WTC11 (cell line): ENCODE results near the gene RPP21. TPM values are rescaled to one million over a fixed set of nuclear protein-coding genes. Genes with fewer than 3 reads are reported as not detected.

Experiments used
- ATAC-seq: fragments of 200-7000 bp; cut with Tn5 transposase; 2 replicates; pipeline ENCODE4 v1.10.0; 2021; ENCODE audit warnings: mild to moderate bottlenecking, moderate library complexity
- CTCF ChIA-PET: fragments of 300-600 bp; sonication (Branson Sonifier 250); formaldehyde crosslinking; loops from one replicate; lab custom pipeline; 2021; ENCODE audit warnings: antibody characterized with exemption; lab: Charles Lee
- POLR2A ChIA-PET: fragments of 350-600 bp; sonication (Branson Sonifier 250); formaldehyde crosslinking; loops from one replicate; lab custom pipeline; 2021; ENCODE audit warnings: antibody characterized with exemption; lab: Charles Lee
- DNase-seq: peaks from one replicate; pipeline ENCODE4 v3.0.0; 2021; ENCODE audit warnings: low spot score
- H3K27ac Mint-ChIP-seq: 2 replicates; pipeline ENCODE4 v1.8.0; 2021; ENCODE audit warnings: mixed read lengths
- H3K27me3 Mint-ChIP-seq: 2 replicates; pipeline ENCODE4 v1.8.0; 2021; ENCODE audit warnings: low read depth, mild to moderate bottlenecking, moderate library complexity, mixed read lengths
- H3K36me3 Mint-ChIP-seq: 2 replicates; pipeline ENCODE4 v1.8.0; 2021; ENCODE audit warnings: mixed read lengths
- H3K4me1 Mint-ChIP-seq: 2 replicates; pipeline ENCODE4 v1.8.0; 2022; ENCODE audit warnings: mixed read lengths
- H3K4me3 Mint-ChIP-seq: 2 replicates; pipeline ENCODE4 v1.8.0; 2021; ENCODE audit warnings: mild to moderate bottlenecking, moderate library complexity, mixed read lengths
- H3K9me3 Mint-ChIP-seq: 2 replicates; pipeline ENCODE4 v1.8.0; 2021; ENCODE audit warnings: mixed read lengths
- ARID4B ChIP-seq: sonication (generic); formaldehyde crosslinking; IDR thresholded peaks from 2 replicates; pipeline ENCODE4 v1.8.0; 2023; ENCODE audit warnings: missing genetic modification reagents, mild to moderate bottlenecking, borderline replicate concordance
- ATF2 ChIP-seq: sonication (generic); formaldehyde crosslinking; IDR thresholded peaks from 2 replicates; pipeline ENCODE4 v1.8.1; 2022; ENCODE audit warnings: low read depth, missing genetic modification reagents, borderline replicate concordance
- CREB1 ChIP-seq: sonication (generic); formaldehyde crosslinking; IDR thresholded peaks from 2 replicates; pipeline ENCODE4 v1.8.0; 2023; ENCODE audit warnings: mild to moderate bottlenecking, missing genetic modification reagents
- CTCF ChIP-seq: fragments of 200-600 bp; IDR thresholded peaks from 2 replicates; pipeline ENCODE4 v1.8.0; 2022; ENCODE audit warnings: antibody characterized with exemption
- ESRRA ChIP-seq: sonication (generic); formaldehyde crosslinking; IDR thresholded peaks from 2 replicates; pipeline ENCODE4 v1.8.1; 2022; ENCODE audit warnings: mild to moderate bottlenecking, missing genetic modification reagents, borderline replicate concordance
- FOXK1 ChIP-seq: sonication (generic); formaldehyde crosslinking; IDR thresholded peaks from 2 replicates; pipeline ENCODE4 v1.8.0; 2022; ENCODE audit warnings: mild to moderate bottlenecking, moderate library complexity, missing genetic modification reagents
- HMGXB4 ChIP-seq: sonication (generic); formaldehyde crosslinking; IDR thresholded peaks from 2 replicates; pipeline ENCODE4 v1.8.1; 2023; ENCODE audit warnings: mild to moderate bottlenecking, moderate library complexity, missing genetic modification reagents
- JUN ChIP-seq: sonication (generic); formaldehyde crosslinking; IDR thresholded peaks from 2 replicates; pipeline ENCODE4 v1.8.0; 2023; ENCODE audit warnings: mild to moderate bottlenecking, missing genetic modification reagents
- MXD4 ChIP-seq: fragments of 250-450 bp; sonication (Bioruptor Pico); IDR thresholded peaks from 2 replicates; pipeline ENCODE4 v1.8.0; 2021; ENCODE audit warnings: mild to moderate bottlenecking, moderate library complexity, borderline replicate concordance
- MYBL2 ChIP-seq: sonication (generic); formaldehyde crosslinking; IDR thresholded peaks from 2 replicates; pipeline ENCODE4 v1.8.1; 2023; ENCODE audit warnings: mild to moderate bottlenecking, moderate library complexity, missing genetic modification reagents
- NR1H2 ChIP-seq: sonication (generic); formaldehyde crosslinking; IDR thresholded peaks from 2 replicates; pipeline ENCODE4 v1.9.0; 2021; ENCODE audit warnings: mild to moderate bottlenecking, moderate library complexity, missing genetic modification reagents
- TEAD1 ChIP-seq: sonication (generic); formaldehyde crosslinking; IDR thresholded peaks from 2 replicates; pipeline ENCODE4 v1.8.0; 2022; ENCODE audit warnings: mild to moderate bottlenecking, missing genetic modification reagents
- ZNF138 ChIP-seq: sonication (generic); formaldehyde crosslinking; conservative IDR thresholded peaks from 2 replicates; pipeline ENCODE4 v1.8.1; 2022; ENCODE audit warnings: mild to moderate bottlenecking, moderate library complexity, missing genetic modification reagents
- ZNF263 ChIP-seq: sonication (generic); formaldehyde crosslinking; IDR thresholded peaks from 2 replicates; pipeline ENCODE4 v1.8.1; 2022; ENCODE audit warnings: low read depth, mild to moderate bottlenecking, moderate library complexity, missing genetic modification reagents
- ZNF425 ChIP-seq: fragments of 250-450 bp; sonication (Bioruptor Pico); conservative IDR thresholded peaks from 2 replicates; pipeline ENCODE4 v1.9.0; 2021; ENCODE audit warnings: mild to moderate bottlenecking
- ZNF512 ChIP-seq: sonication (generic); formaldehyde crosslinking; IDR thresholded peaks from 2 replicates; pipeline ENCODE4 v1.8.1; 2022; ENCODE audit warnings: missing genetic modification reagents, borderline replicate concordance
- total RNA-seq: library from RNA; stranded (reverse); gene quantifications from 3 replicates; pipeline ENCODE4 v1.2.3, GENCODE V29; 2021
- TF ChIP-seq, protein P1 (sequence below): sonication (generic); formaldehyde crosslinking; IDR thresholded peaks from 2 replicates; pipeline ENCODE4 v1.8.1; 2023; ENCODE audit warnings: mild to moderate bottlenecking, missing genetic modification reagents, moderate library complexity

Gene RPP21
- total RNA-seq, 1 experiment from 2014 or later: 64.1 TPM

DNA sequence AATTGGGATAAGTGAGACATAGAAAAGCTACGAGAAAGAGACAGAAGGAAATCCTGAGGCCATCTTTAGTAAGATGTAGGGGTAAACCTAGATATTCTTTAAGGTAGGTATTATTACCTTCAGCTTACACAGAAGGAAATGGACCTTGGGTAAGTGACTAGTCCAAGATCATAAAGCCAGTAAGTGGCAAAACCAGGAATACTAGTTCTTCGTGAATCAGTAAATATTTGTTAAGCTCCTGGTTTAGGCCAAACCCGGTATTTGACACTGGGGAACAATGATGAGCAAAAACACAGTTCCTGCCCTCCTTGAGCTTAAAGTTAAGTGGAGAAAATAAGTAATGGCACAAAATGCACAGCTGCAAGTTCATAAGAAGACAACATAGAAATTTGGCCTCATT lies 13.0 kb upstream of the RPP21 start:
- Mint-ChIP-seq H3K27me3 (no peaks in the 10 kb centered on the region; the same call in 1 of the 2 replicates), H3K27ac (no peak overlapping the region), H3K4me1 (peaks cover 9% of the 10 kb centered on the region)
- POLR2A ChIA-PET: no interaction called here
- ATAC-seq: no peak
- TF ChIP-seq, protein P1, sequence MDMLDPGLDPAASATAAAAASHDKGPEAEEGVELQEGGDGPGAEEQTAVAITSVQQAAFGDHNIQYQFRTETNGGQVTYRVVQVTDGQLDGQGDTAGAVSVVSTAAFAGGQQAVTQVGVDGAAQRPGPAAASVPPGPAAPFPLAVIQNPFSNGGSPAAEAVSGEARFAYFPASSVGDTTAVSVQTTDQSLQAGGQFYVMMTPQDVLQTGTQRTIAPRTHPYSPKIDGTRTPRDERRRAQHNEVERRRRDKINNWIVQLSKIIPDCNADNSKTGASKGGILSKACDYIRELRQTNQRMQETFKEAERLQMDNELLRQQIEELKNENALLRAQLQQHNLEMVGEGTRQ (CRISPR knock-in tag): no peak
- TF ChIP-seq MXD4 (CRISPR knock-in tag): no peak
- TF ChIP-seq NR1H2: no peak
- TF ChIP-seq HMGXB4 (CRISPR knock-in tag): no peak
- no peak for TF ChIP-seq ATF2 (CRISPR knock-in tag)
- TF ChIP-seq ZNF138: no peak
- no peak for TF ChIP-seq ZNF263 (CRISPR knock-in tag)
- TF ChIP-seq CTCF: no peak
- no peak for TF ChIP-seq ZNF512 (CRISPR knock-in tag)
- no peak for TF ChIP-seq MYBL2 (CRISPR knock-in tag)
- no peak for TF ChIP-seq CREB1 (CRISPR knock-in tag)
- TF ChIP-seq ZNF425 (CRISPR knock-in tag): no peak
- no peak for TF ChIP-seq FOXK1 (CRISPR knock-in tag)
- TF ChIP-seq, all 79 proteins: peak for 0
- H3K9me3 Mint-ChIP-seq: no peaks in the 10 kb centered on the region
- no peak for DNase-seq
- peaks cover 66% of the 10 kb centered on the region for H3K36me3 Mint-ChIP-seq
- no peak overlapping the region for H3K4me3 Mint-ChIP-seq
- CTCF ChIA-PET: interaction anchor here (1.1 kb wide), 1 partner anchor 94 kb away, joined by 3 read pairs; no protein-coding TSS in a partner anchor

- Mint-ChIP-seq H3K9me3 (no peaks in the 10 kb centered on the region), H3K27me3 (no peaks in the 10 kb centered on the region; the same call in 1 of the 2 replicates), H3K27ac (no peak overlapping the region), H3K4me1 (no peaks in the 10 kb centered on the region), H3K4me3 (no peak overlapping the region), H3K36me3 (peaks cover 71% of the 10 kb centered on the region)
- no peak for ATAC-seq
- ChIA-PET POLR2A (no interaction called here), CTCF (no interaction called here)
- no peak for DNase-seq
- TF ChIP-seq JUN (CRISPR knock-in tag): no peak
- no peak for TF ChIP-seq ZNF263 (CRISPR knock-in tag)
- TF ChIP-seq NR1H2: no peak
- TF ChIP-seq TEAD1 (CRISPR knock-in tag): no peak
- no peak for TF ChIP-seq ARID4B
- no peak for TF ChIP-seq ESRRA
These were observed 10.7 kb upstream of the RPP21 start for GRCh38 chr6:30334075-30334783.
